RWPE2 (cell line): ENCODE results near the gene GALNT2.

Experiments
- ATAC-seq: fragments of 200-7000 bp; cut with Tn5 transposase; 3 replicates; pipeline ENCODE4 v1.9.1; 2021; ENCODE audit warnings: low read depth
- DNase-seq: peaks from one replicate; pipeline ENCODE4 v3.0.0-alpha.2; 2020; ENCODE audit warnings: low spot score
- H3K27ac ChIP-seq: fragments of 450-650 bp; 2 replicates; pipeline ENCODE4 v1.5.1; 2017; ENCODE audit warnings: mild to moderate bottlenecking; ENCODE audit not compliant: poor library complexity, severe bottlenecking
- H3K27me3 ChIP-seq: fragments of 250-450 bp; sonication (Bioruptor Pico); 2 replicates; pipeline ENCODE4 v1.5.1; 2021; ENCODE audit warnings: mild to moderate bottlenecking, moderate library complexity; ENCODE audit not compliant: insufficient read depth, poor library complexity, severe bottlenecking
- H3K36me3 ChIP-seq: fragments of 250-450 bp; sonication (Bioruptor Pico); 2 replicates; pipeline ENCODE4 v1.5.1; 2020; ENCODE audit warnings: low read depth, mild to moderate bottlenecking, moderate library complexity
- H3K4me1 ChIP-seq: fragments of 250-450 bp; sonication (Bioruptor Pico); 2 replicates; pipeline ENCODE4 v1.5.1; 2021; ENCODE audit warnings: mild to moderate bottlenecking, moderate library complexity; ENCODE audit not compliant: insufficient read depth, poor library complexity, severe bottlenecking
- H3K4me3 ChIP-seq: fragments of 250-450 bp; sonication (Bioruptor Pico); 2 replicates; pipeline ENCODE4 v1.5.1; 2021; ENCODE audit warnings: mild to moderate bottlenecking, moderate library complexity; ENCODE audit not compliant: severe bottlenecking
- H3K9me3 ChIP-seq: fragments of 250-450 bp; sonication (Bioruptor Pico); 2 replicates; pipeline ENCODE4 v1.5.1; 2021; ENCODE audit warnings: mild to moderate bottlenecking, moderate library complexity; ENCODE audit not compliant: severe bottlenecking
- TF ChIP-seq, protein P1 (sequence below): fragments of 450-650 bp; IDR thresholded peaks from one replicate; pipeline ENCODE4 v1.5.1; 2017; ENCODE audit warnings: mild to moderate bottlenecking, moderate library complexity; ENCODE audit not compliant: poor library complexity, severe bottlenecking

The GALNT2 gene

DNA sequence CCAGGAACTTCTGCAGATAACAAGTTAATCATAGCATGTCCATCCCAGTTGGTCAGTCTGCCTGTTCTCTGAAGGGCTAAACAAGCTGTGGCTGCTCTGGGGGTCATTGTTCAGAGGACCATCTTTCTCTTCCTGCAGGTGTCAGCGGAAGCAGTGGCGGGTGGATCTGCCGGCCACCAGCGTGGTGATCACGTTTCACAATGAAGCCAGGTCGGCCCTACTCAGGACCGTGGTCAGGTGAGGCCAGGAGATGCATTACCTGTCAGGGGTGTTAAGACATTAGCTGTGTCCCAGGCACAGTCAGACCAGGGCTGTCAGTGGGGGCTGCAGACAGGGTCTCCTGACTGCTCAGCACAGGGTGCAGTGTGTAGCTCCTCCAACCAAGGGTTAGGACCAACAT, 168.8 kb downstream of the GALNT2 start:
- H3K4me1 ChIP-seq, result no peaks in the 10 kb centered on the region
- no peaks in the 10 kb centered on the region for H3K9me3 ChIP-seq
- DNase-seq, result no peak
- ATAC-seq, result no peak
- no peaks in the 10 kb centered on the region for H3K27me3 ChIP-seq
- TF ChIP-seq, protein P1, sequence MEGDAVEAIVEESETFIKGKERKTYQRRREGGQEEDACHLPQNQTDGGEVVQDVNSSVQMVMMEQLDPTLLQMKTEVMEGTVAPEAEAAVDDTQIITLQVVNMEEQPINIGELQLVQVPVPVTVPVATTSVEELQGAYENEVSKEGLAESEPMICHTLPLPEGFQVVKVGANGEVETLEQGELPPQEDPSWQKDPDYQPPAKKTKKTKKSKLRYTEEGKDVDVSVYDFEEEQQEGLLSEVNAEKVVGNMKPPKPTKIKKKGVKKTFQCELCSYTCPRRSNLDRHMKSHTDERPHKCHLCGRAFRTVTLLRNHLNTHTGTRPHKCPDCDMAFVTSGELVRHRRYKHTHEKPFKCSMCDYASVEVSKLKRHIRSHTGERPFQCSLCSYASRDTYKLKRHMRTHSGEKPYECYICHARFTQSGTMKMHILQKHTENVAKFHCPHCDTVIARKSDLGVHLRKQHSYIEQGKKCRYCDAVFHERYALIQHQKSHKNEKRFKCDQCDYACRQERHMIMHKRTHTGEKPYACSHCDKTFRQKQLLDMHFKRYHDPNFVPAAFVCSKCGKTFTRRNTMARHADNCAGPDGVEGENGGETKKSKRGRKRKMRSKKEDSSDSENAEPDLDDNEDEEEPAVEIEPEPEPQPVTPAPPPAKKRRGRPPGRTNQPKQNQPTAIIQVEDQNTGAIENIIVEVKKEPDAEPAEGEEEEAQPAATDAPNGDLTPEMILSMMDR, result no peak
- H3K36me3 ChIP-seq, result no peaks in the 10 kb centered on the region
- no peak overlapping the region for H3K27ac ChIP-seq
- no peak overlapping the region for H3K4me3 ChIP-seq

DNA sequence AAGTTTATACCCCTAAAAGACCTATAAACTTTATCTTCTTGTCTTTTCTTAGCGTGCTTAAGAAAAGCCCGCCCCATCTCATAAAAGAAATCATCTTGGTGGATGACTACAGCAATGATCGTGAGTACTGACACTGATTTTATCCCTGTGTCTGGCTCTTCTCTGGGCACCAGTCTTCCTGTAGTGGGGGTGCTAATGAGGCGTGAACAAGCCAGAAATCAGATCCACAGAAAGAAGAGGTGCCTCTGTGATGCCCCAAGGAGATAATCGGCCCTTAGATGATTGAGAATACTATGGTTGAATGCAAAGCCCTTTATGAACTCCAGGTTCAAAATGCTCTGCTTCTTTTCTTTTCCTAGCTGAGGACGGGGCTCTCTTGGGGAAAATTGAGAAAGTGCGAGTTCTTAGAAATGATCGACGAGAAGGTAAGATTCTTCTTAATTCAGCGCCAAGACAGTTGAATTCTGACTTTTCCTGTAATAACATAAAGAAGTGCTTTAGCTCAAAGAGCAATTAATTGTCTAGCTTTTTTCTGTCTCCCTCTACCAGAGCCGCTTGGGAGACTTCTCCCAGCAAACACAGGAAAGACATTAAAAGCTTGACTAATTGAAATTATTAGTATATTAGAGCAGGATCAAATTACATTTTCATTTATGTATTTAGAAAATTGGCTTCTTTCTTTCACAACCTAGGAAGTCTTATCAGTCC, 169.4 kb downstream of the GALNT2 start:
- Histone ChIP-seq H3K4me3 (no peak overlapping the region), H3K36me3 (no peaks in the 10 kb centered on the region), H3K27ac (no peak overlapping the region), H3K27me3 (no peaks in the 10 kb centered on the region), H3K9me3 (no peaks in the 10 kb centered on the region), H3K4me1 (no peaks in the 10 kb centered on the region)
- DNase-seq (no peak), ATAC-seq (no peak)
- TF ChIP-seq, protein P1, result no peak

DNA sequence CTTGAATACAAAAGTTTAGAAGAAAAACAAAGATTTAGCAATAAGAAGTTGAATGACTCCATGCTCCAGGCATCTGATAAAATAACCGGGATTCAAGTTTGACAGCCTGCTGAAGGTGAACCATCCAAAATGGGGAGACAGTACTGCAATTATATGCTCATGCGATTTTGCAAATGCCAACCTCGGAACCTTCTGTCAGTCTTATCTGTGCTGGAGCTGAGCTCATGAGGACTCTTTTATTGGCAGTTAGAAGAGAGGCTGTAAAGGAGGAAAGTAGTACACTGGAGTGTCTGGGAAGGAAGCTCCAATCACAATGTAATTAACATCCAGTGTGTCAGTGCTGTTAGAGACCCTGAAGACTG, 170.0 kb downstream of the GALNT2 start:
- TF ChIP-seq, protein P1, result no peak
- no peaks in the 10 kb centered on the region for H3K27me3 ChIP-seq
- no peak overlapping the region for H3K27ac ChIP-seq

GRCh38 chr1:230237805-230238204, 170.8 kb downstream of the GALNT2 start:
- Histone ChIP-seq H3K27ac (no peak overlapping the region), H3K27me3 (no peaks in the 10 kb centered on the region), H3K4me1 (no peaks in the 10 kb centered on the region), H3K36me3 (peaks cover 3% of the 10 kb centered on the region; the same call in 1 of the 2 replicates), H3K4me3 (no peak overlapping the region), H3K9me3 (no peaks in the 10 kb centered on the region)
- TF ChIP-seq, protein P1, result no peak
- DNase-seq (no peak), ATAC-seq (no peak)

More for the DNA sequence above, 170.0 kb downstream of the GALNT2 start:
- no peaks in the 10 kb centered on the region for H3K4me1 ChIP-seq
- no peak for ATAC-seq
- H3K4me3 ChIP-seq, result no peak overlapping the region
- no peaks in the 10 kb centered on the region; the same call in 1 of the 2 replicates for H3K36me3 ChIP-seq
- no peaks in the 10 kb centered on the region for H3K9me3 ChIP-seq
- no peak for DNase-seq

GRCh38 chr1:230240446-230241086, 173.5 kb downstream of the GALNT2 start:
- no peak for ATAC-seq
- H3K36me3 ChIP-seq, result peaks cover 3% of the 10 kb centered on the region; the same call in 1 of the 2 replicates
- TF ChIP-seq, protein P1, result no peak

More at GRCh38 chr1:230240446-230241086, 173.5 kb downstream of the GALNT2 start:
- H3K4me3 ChIP-seq, result no peak overlapping the region
- no peaks in the 10 kb centered on the region for H3K27me3 ChIP-seq
- no peak for DNase-seq
- no peaks in the 10 kb centered on the region for H3K9me3 ChIP-seq
- H3K27ac ChIP-seq, result no peak overlapping the region
- H3K4me1 ChIP-seq, result no peaks in the 10 kb centered on the region
